Gastrocnemius medialis (tissue), 4 donors: ENCODE measurements around the gene SYT15.
"Not testable (repeated sequence)": the region's sequence is repeated elsewhere in the genome, so short reads cannot be mapped to it uniquely, and the experiment has no call there.

Experiments used
- CTCF ChIP-seq, 5 experiments: fragments of 450-650 bp in 3 of 5; fragments of 200-600 bp in 2 of 5; sonication (generic) in 2 of 5; IDR thresholded peaks in 4 of 5; conservative IDR thresholded peaks in 1 of 5; 1 replicate in 4 of 5; 2 replicates in 1 of 5; pipeline ENCODE4 v1.5.1; 2016 to 2019; ENCODE audit warnings: antibody characterized with exemption in 5 of 5, mild to moderate bottlenecking in 3 of 5, moderate library complexity in 3 of 5
- POLR2A ChIP-seq, 2 donors: fragments of 450-650 bp; IDR thresholded peaks; one replicate each; pipeline ENCODE4 v1.6.1; 2017; ENCODE audit warnings: antibody characterized with exemption in 2 of 2, mild to moderate bottlenecking in 2 of 2, moderate library complexity in 2 of 2

GRCh38 chr10:46594453-46595063 lies 15.6 kb downstream of the SYT15 start:
- TF ChIP-seq CTCF (IDR thresholded peaks at IDR 0.05 in 4 of 5, conservative IDR thresholded peaks at IDR 0.05 in 1 of 5); POLR2A (IDR thresholded peaks at IDR 0.05): not testable (repeated sequence)
